PC-9 (cell line): ENCODE data around the gene NOL6.

ENCODE experiments used
- CTCF ChIP-seq: fragments of 200-600 bp; sonication (generic); conservative IDR thresholded peaks from 2 replicates; pipeline ENCODE4 v1.6.1; 2017; ENCODE audit warnings: mixed run types, antibody characterized with exemption, mild to moderate bottlenecking, moderate library complexity
- EZH2 ChIP-seq: fragments of 200-600 bp; sonication (generic); IDR thresholded peaks from 2 replicates; pipeline ENCODE4 v1.8.0; 2017; ENCODE audit warnings: antibody characterized with exemption, low read depth

GRCh38 chr9:33414889-33415500 lies 58.7 kb downstream of the NOL6 start:
- TF ChIP-seq CTCF (no peak), EZH2 (no peak)
